OCI-LY1 (cell line): ENCODE measurements around the gene ARHGEF11.

Experiments
- H2AFZ ChIP-seq: fragments of 200-600 bp; sonication (generic), shearing (Covaris generic); 2 replicates; pipeline ENCODE4 v1.6.0; 2014; ENCODE audit warnings: antibody characterized with exemption, mild to moderate bottlenecking, low read length
- H3F3A ChIP-seq: fragments of 200-600 bp; sonication (generic), shearing (Covaris generic); 2 replicates; pipeline ENCODE4 v1.6.0; 2014; ENCODE audit warnings: mild to moderate bottlenecking, antibody characterized with exemption, low read length, moderate library complexity; ENCODE audit not compliant: insufficient read depth
- H3K27ac ChIP-seq: fragments of 200-600 bp; sonication (generic); 2 replicates; pipeline ENCODE4 v1.5.1; 2014; ENCODE audit warnings: low read length, mixed run types, mild to moderate bottlenecking, low read depth; ENCODE audit not compliant: poor library complexity, severe bottlenecking
- H3K27me3 ChIP-seq: fragments of 200-600 bp; sonication (generic); 2 replicates; pipeline ENCODE4 v1.6.0; 2014; ENCODE audit warnings: antibody characterized with exemption, mild to moderate bottlenecking, low read length, moderate library complexity; ENCODE audit not compliant: insufficient read depth
- H3K36me3 ChIP-seq: fragments of 200-600 bp; sonication (generic); 2 replicates; pipeline ENCODE4 v1.6.1; 2014; ENCODE audit warnings: mild to moderate bottlenecking, antibody characterized with exemption, low read length, moderate library complexity, mixed read lengths; ENCODE audit not compliant: insufficient read depth
- H3K4me1 ChIP-seq: fragments of 200-600 bp; sonication (generic); 2 replicates; pipeline ENCODE4 v1.5.1; 2014; ENCODE audit warnings: mild to moderate bottlenecking, low read length, moderate library complexity; ENCODE audit not compliant: insufficient read depth, severe bottlenecking
- H3K4me2 ChIP-seq: fragments of 200-600 bp; sonication (generic), shearing (Covaris generic); 2 replicates; pipeline ENCODE4 v1.6.1; 2014; ENCODE audit warnings: low read length
- H3K4me3 ChIP-seq: fragments of 200-600 bp; sonication (generic); 2 replicates; pipeline ENCODE4 v1.5.1; 2014; ENCODE audit warnings: low read length, low read depth, mild to moderate bottlenecking, mixed read lengths; ENCODE audit not compliant: poor library complexity, severe bottlenecking
- H3K79me2 ChIP-seq: fragments of 200-600 bp; shearing (Covaris generic); 2 replicates; pipeline ENCODE4 v1.6.1; 2016; ENCODE audit warnings: mixed run types, low read length, mixed read lengths; ENCODE audit not compliant: insufficient read depth
- H3K9ac ChIP-seq: fragments of 200-600 bp; sonication (generic), shearing (Covaris generic); 2 replicates; pipeline ENCODE4 v1.6.1; 2014; ENCODE audit warnings: mild to moderate bottlenecking, low read length, mixed read lengths
- H3K9me2 ChIP-seq: fragments of 200-600 bp; sonication (generic), shearing (Covaris generic); 2 replicates; pipeline ENCODE4 v1.6.1; 2014; ENCODE audit warnings: low read depth, mild to moderate bottlenecking, low read length, mixed read lengths
- H3K9me3 ChIP-seq: fragments of 200-600 bp; shearing (Covaris generic); 2 replicates; pipeline ENCODE4 v1.6.1; 2014; ENCODE audit warnings: low read length, mixed read lengths
- H4K20me1 ChIP-seq: fragments of 200-600 bp; sonication (generic), shearing (Covaris generic); 2 replicates; pipeline ENCODE4 v1.6.0; 2016; ENCODE audit warnings: mild to moderate bottlenecking, low read length; ENCODE audit not compliant: insufficient read depth
- CTCF ChIP-seq: fragments of 200-600 bp; sonication (generic), shearing (Covaris generic); IDR thresholded peaks from 2 replicates; pipeline ENCODE4 v1.5.1; 2017; ENCODE audit warnings: mild to moderate bottlenecking, antibody characterized with exemption, low read length, moderate library complexity, mixed read lengths
- EZH2 ChIP-seq: fragments of 200-600 bp; sonication (generic), shearing (Covaris generic); IDR thresholded peaks from 2 replicates; pipeline ENCODE4 v1.8.0; 2017; ENCODE audit warnings: borderline replicate concordance, mixed run types, mild to moderate bottlenecking, antibody characterized with exemption, low read length, moderate library complexity, mixed read lengths

Gene ARHGEF11

GRCh38 chr1:157087030-157087429, 41.5 kb upstream of the ARHGEF11 start:
- no peak overlapping the region for H3K4me3 ChIP-seq
- no peak overlapping the region for H3K4me2 ChIP-seq
- TF ChIP-seq EZH2 (no peak), CTCF (no peak)
- H2AFZ ChIP-seq: no peak overlapping the region
- H3K9me3 ChIP-seq: no peaks in the 10 kb centered on the region
- no peaks in the 10 kb centered on the region for H3K36me3 ChIP-seq
- no peaks in the 10 kb centered on the region for H3K79me2 ChIP-seq
- no peak overlapping the region for H3K27ac ChIP-seq
- no peaks in the 10 kb centered on the region for H3K9me2 ChIP-seq
- H3F3A ChIP-seq: no peaks in the 10 kb centered on the region
- no peaks in the 10 kb centered on the region for H3K27me3 ChIP-seq
- H3K4me1 ChIP-seq: no peaks in the 10 kb centered on the region
- H4K20me1 ChIP-seq: no peaks in the 10 kb centered on the region
- no peak overlapping the region for H3K9ac ChIP-seq

- Histone ChIP-seq H3F3A (no peaks in the 10 kb centered on the region), H3K4me1 (no peaks in the 10 kb centered on the region), H4K20me1 (no peaks in the 10 kb centered on the region), H3K9ac (no peak overlapping the region), H3K27ac (no peak overlapping the region), H3K36me3 (no peaks in the 10 kb centered on the region), H3K4me2 (no peak overlapping the region), H2AFZ (no peak overlapping the region), H3K9me2 (no peaks in the 10 kb centered on the region), H3K9me3 (no peaks in the 10 kb centered on the region), H3K4me3 (no peak overlapping the region), H3K79me2 (no peaks in the 10 kb centered on the region), H3K27me3 (no peaks in the 10 kb centered on the region)
- TF ChIP-seq EZH2 (no peak), CTCF (no peak)
Measured at GRCh38 chr1:157086299-157086698, 40.8 kb upstream of the ARHGEF11 start.

GRCh38 chr1:157085421-157085820, 39.9 kb upstream of the ARHGEF11 start:
- no peaks in the 10 kb centered on the region for H3K27me3 ChIP-seq
- H3K9me3 ChIP-seq: no peaks in the 10 kb centered on the region
- TF ChIP-seq EZH2 (no peak), CTCF (no peak)

More at GRCh38 chr1:157085421-157085820, 39.9 kb upstream of the ARHGEF11 start:
- H3K9me2 ChIP-seq: no peaks in the 10 kb centered on the region
- no peaks in the 10 kb centered on the region for H3K4me1 ChIP-seq
- no peaks in the 10 kb centered on the region for H3K79me2 ChIP-seq
- no peak overlapping the region for H3K4me3 ChIP-seq
- no peak overlapping the region for H2AFZ ChIP-seq
- no peaks in the 10 kb centered on the region for H4K20me1 ChIP-seq
- H3K36me3 ChIP-seq: no peaks in the 10 kb centered on the region
- H3K4me2 ChIP-seq: no peak overlapping the region
- H3K9ac ChIP-seq: no peak overlapping the region
- H3K27ac ChIP-seq: no peak overlapping the region
- H3F3A ChIP-seq: no peaks in the 10 kb centered on the region
